ENCODE data around the gene METTL16.
"Not testable (repeated sequence)": the region's sequence is repeated elsewhere in the genome, so short reads cannot be mapped to it uniquely, and the experiment has no call there.

- TF ChIP-seq, protein P1, sequence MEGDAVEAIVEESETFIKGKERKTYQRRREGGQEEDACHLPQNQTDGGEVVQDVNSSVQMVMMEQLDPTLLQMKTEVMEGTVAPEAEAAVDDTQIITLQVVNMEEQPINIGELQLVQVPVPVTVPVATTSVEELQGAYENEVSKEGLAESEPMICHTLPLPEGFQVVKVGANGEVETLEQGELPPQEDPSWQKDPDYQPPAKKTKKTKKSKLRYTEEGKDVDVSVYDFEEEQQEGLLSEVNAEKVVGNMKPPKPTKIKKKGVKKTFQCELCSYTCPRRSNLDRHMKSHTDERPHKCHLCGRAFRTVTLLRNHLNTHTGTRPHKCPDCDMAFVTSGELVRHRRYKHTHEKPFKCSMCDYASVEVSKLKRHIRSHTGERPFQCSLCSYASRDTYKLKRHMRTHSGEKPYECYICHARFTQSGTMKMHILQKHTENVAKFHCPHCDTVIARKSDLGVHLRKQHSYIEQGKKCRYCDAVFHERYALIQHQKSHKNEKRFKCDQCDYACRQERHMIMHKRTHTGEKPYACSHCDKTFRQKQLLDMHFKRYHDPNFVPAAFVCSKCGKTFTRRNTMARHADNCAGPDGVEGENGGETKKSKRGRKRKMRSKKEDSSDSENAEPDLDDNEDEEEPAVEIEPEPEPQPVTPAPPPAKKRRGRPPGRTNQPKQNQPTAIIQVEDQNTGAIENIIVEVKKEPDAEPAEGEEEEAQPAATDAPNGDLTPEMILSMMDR (IDR thresholded peaks at IDR 0.05; ENCODE audit: low read length): not testable (repeated sequence)
- not testable (repeated sequence) for TF ChIP-seq EZH2 (IDR thresholded peaks at IDR 0.05; ENCODE audit: borderline replicate concordance, low read length)
Observed at GRCh38 chr17:2489286-2489685, 22.4 kb downstream of the METTL16 start.

Data from OCI-LY1 (cell line).